K562 (cell line): ENCODE data around the gene MYOCD. TPM values are rescaled to one million over a fixed set of nuclear protein-coding genes. Genes with fewer than 3 reads are reported as not detected.

ENCODE experiments used
- ATAC-seq: fragments of 200-7000 bp; cut with Tn5 transposase; 3 replicates; pipeline ENCODE4 v1.9.1; 2020; ENCODE audit warnings: moderate library complexity
- BruUV-seq: library from RNA; stranded (reverse); fragments of 400-500 nt; replicated peaks from 2 replicates; lab custom pipeline; 2021; lab: Mats Ljungman, UMichigan
- CTCF ChIA-PET: fragments of 300-600 bp; formaldehyde crosslinking; extraction: SDS; loops from one replicate; lab custom pipeline; 2021; ENCODE audit warnings: low intra/inter-chr PET ratio; lab: Yijun Ruan, JAX
- POLR2A ChIA-PET: fragments of 300-600, 350-650 bp; sonication (Branson Sonifier 250); formaldehyde crosslinking; extraction: SDS; loops from one replicate; lab custom pipeline; 2021; ENCODE audit warnings: antibody characterized with exemption, inconsistent platforms; lab: Yijun Ruan, JAX
- DNase-seq, 4 experiments: peaks; one replicate each; pipeline versions ENCODE4 v3.0.0 to v3.0.0-alpha.2; 2011 to 2018; ENCODE audit warnings: low spot score in 3 of 4, mixed read lengths in 3 of 4; ENCODE audit errors: extremely low read depth in 1 of 4
- FAIRE-seq: peaks from 2 replicates; lab custom pipeline; 2011; peaks lifted over from hg19 to GRCh38; lab: Jason Lieb, UNC
- H2AFZ ChIP-seq: 2 replicates; pipeline ENCODE4 v1.6.0; 2011; ENCODE audit warnings: low read depth, low read length, control low read depth, inconsistent platforms
- H3K27ac ChIP-seq: fragments of 200-600 bp; 3 replicates; pipeline ENCODE4 v1.8.0; 2011; ENCODE audit warnings: low read depth, mild to moderate bottlenecking, control low read depth, inconsistent platforms, low read length, moderate library complexity, mixed read lengths; ENCODE audit errors: extremely low read depth
- H3K27me3 ChIP-seq, 2 experiments: fragments of 300-600 bp in 1 of 2; 2 replicates in 1 of 2; 3 replicates in 1 of 2; pipeline versions ENCODE4 v1.6.0 to v1.8.0; 2011; ENCODE audit warnings: inconsistent platforms in 2 of 2, low read length in 2 of 2, mild to moderate bottlenecking in 1 of 2, mixed read lengths in 1 of 2, moderate library complexity in 1 of 2; ENCODE audit not compliant: control insufficient read depth in 2 of 2, insufficient read depth in 2 of 2
- H3K36me3 ChIP-seq: fragments of 300-600 bp; 3 replicates; pipeline ENCODE4 v1.8.0; 2011; ENCODE audit warnings: mild to moderate bottlenecking, low read length, inconsistent platforms; ENCODE audit not compliant: control insufficient read depth, insufficient read depth
- H3K4me1 ChIP-seq, 2 experiments: fragments of 200-600 bp in 1 of 2; replicated peaks in 1 of 2; 2 replicates in 1 of 2; 3 replicates in 1 of 2; pipeline versions ENCODE4 v1.5.1 to v1.8.0; 2011; ENCODE audit warnings: inconsistent platforms in 2 of 2, low read length in 2 of 2, mild to moderate bottlenecking in 1 of 2, mixed read lengths in 1 of 2, moderate library complexity in 1 of 2; ENCODE audit not compliant: control insufficient read depth in 2 of 2, insufficient read depth in 2 of 2
- H3K4me2 ChIP-seq: 2 replicates; pipeline ENCODE4 v1.6.1; 2011; ENCODE audit warnings: low read length, control low read depth, inconsistent platforms, mixed read lengths; ENCODE audit not compliant: insufficient read depth
- H3K4me3 ChIP-seq: fragments of 200-600 bp; sonication (generic), shearing (Covaris generic); 2 replicates; pipeline ENCODE4 v1.5.1; 2016; ENCODE audit warnings: control low read depth, inconsistent platforms
- H3K79me2 ChIP-seq: fragments of 200-600 bp; 3 replicates; pipeline ENCODE4 v1.8.0; 2011; ENCODE audit warnings: low read length, inconsistent platforms; ENCODE audit not compliant: control insufficient read depth, insufficient read depth
- H3K9ac ChIP-seq, 2 experiments: 2 replicates each; pipeline versions ENCODE4 v1.6.0 to v1.6.1; 2011; ENCODE audit warnings: low read depth in 2 of 2, low read length in 2 of 2, control low read depth in 1 of 2, inconsistent platforms in 1 of 2, mild to moderate bottlenecking in 1 of 2, mixed read lengths in 1 of 2; ENCODE audit not compliant: insufficient read depth in 1 of 2
- H3K9me1 ChIP-seq: one replicate; pipeline ENCODE4 v1.6.0; 2011; ENCODE audit warnings: inconsistent platforms, mild to moderate bottlenecking, low read length, moderate library complexity; ENCODE audit not compliant: control insufficient read depth, insufficient read depth
- H3K9me3 ChIP-seq: replicated peaks from 2 replicates; pipeline ENCODE4 v1.5.1; 2011; ENCODE audit warnings: low read depth, low read length, inconsistent platforms; ENCODE audit not compliant: control insufficient read depth, insufficient read depth
- H4K20me1 ChIP-seq: replicated peaks from 2 replicates; pipeline ENCODE4 v1.6.1; 2011; ENCODE audit warnings: low read length, inconsistent platforms, mixed read lengths; ENCODE audit not compliant: control insufficient read depth, insufficient read depth
- MLLT1 ChIP-seq, 2 experiments: fragments of 450-650 bp; IDR thresholded peaks; 2 replicates each; pipeline ENCODE4 v1.6.1; 2016
- RFX1 ChIP-seq: fragments of 450-650 bp; IDR thresholded peaks from 2 replicates; pipeline ENCODE4 v1.6.1; 2016; ENCODE audit warnings: mild to moderate bottlenecking, moderate library complexity
- ZBTB40 ChIP-seq, 2 experiments: fragments of 450-650 bp in 1 of 2; sonication (generic) in 1 of 2; formaldehyde crosslinking in 1 of 2; IDR thresholded peaks; 2 replicates each; pipeline versions ENCODE4 v1.7.1 to v1.9.0; 2016 to 2022; ENCODE audit warnings: inconsistent platforms in 1 of 2, mild to moderate bottlenecking in 1 of 2, missing genetic modification reagents in 1 of 2
- WGBS: fragments of 100-300 bp; shearing (Covaris generic); methylation state at CpG from one replicate; pipeline ENCODE4 v1.1.6; 2016; ENCODE audit warnings: low coverage, mixed read lengths; ENCODE audit not compliant: insufficient coverage; ENCODE audit errors: missing lambda C conversion rate; 5-methylcytosine and 5-hydroxymethylcytosine counted together
- in situ Hi-C: fragments of 300-500 bp; cut with MboI; formaldehyde crosslinking; loops from 4 replicates; pipeline ENCODE4 v1.15.0; 2018; ENCODE audit warnings: inconsistent platforms, mixed read lengths
- intact Hi-C: fragments of 100-400 bp; cut with micrococcal nuclease; formaldehyde crosslinking; loops from 2 replicates; pipeline ENCODE4 v1.14.2; 2022
- polyA plus RNA-seq, 8 experiments: library from polyadenylated mRNA; depleted of rRNA in 4 of 8; stranded (reverse) in 5 of 8; unstranded in 3 of 8; fragments of >200 nt; fragmentation: Nextera tagmentation in 2 of 8; fragmentation: Illumina TruSeq in 1 of 8; extraction: Ambion mirVana in 2 of 8; extraction: Trizol in 1 of 8; gene quantifications; 2 replicates each; pipeline versions ENCODE4 v1.2.1 to v1.2.3, GENCODE V29; 2011 to 2014; ENCODE audit warnings: inconsistent platforms in 1 of 8, missing spikeins in 1 of 8
- total RNA-seq, 7 experiments: library from RNA; depleted of rRNA in 6 of 7; stranded (reverse); fragments of >200 nt in 6 of 7; fragmentation: Illumina TruSeq in 2 of 7; extraction: Trizol in 2 of 7; gene quantifications; 2 replicates each; pipeline versions ENCODE4 v1.2.1 to v1.2.3, GENCODE V29; 2011 to 2021; ENCODE audit warnings: low replicate concordance in 1 of 7

MYOCD gene
- total and polyA plus RNA-seq, 9 of the 15 experiments (the other 6 are each of a cell fraction or from before 2014, with no cell fraction given), result not detected

- in situ Hi-C loops, result no loop called here
- ATAC-seq, result no peak
- WGBS, result 0% methylated on average over 2 of the region's 2 CpGs
Observed at GRCh38 chr17:12726131-12726530, 60.4 kb downstream of the MYOCD start.

More at GRCh38 chr17:12726131-12726530, 60.4 kb downstream of the MYOCD start:
- Histone ChIP-seq H3K27ac (no peak overlapping the region), H3K9me3 (no peaks in the 10 kb centered on the region), H3K4me2 (no peak overlapping the region), H3K9ac (no peak overlapping the region), H4K20me1 (no peaks in the 10 kb centered on the region), H3K4me3 (no peak overlapping the region), H3K4me1 (no peaks in the 10 kb centered on the region; a peak in 1 of 5 replicates), H2AFZ (no peak overlapping the region), H3K36me3 (no peaks in the 10 kb centered on the region), H3K9me1 (no peaks in the 10 kb centered on the region), H3K79me2 (no peaks in the 10 kb centered on the region), H3K27me3 (no peaks in the 10 kb centered on the region)
- TF ChIP-seq RFX1, result peak; percentile 32; the same call in 1 of the 2 replicates
- TF ChIP-seq ZBTB40 (IDR thresholded peaks at IDR 0.05), result peak; percentile 82
- no peak for TF ChIP-seq ZBTB40 (CRISPR knock-in tag; IDR thresholded peaks at IDR 0.05)
- no peak for TF ChIP-seq MLLT1 (IDR thresholded peaks at IDR 0.05)
- no peak for FAIRE-seq
- CTCF ChIA-PET, result no interaction called here
- POLR2A ChIA-PET, result no interaction called here
- intact Hi-C loops, result no loop called here
- DNase-seq, result no peak
- no TSS peak for BruUV-seq
